ENCODE results near the gene IL1A. TPM values are rescaled to one million over a fixed set of nuclear protein-coding genes. Genes with fewer than 3 reads are reported as not detected.

Gene IL1A
- total RNA-seq, 3 donors from 2014 or later: 0.44 TPM; not detected in 2

DNA sequence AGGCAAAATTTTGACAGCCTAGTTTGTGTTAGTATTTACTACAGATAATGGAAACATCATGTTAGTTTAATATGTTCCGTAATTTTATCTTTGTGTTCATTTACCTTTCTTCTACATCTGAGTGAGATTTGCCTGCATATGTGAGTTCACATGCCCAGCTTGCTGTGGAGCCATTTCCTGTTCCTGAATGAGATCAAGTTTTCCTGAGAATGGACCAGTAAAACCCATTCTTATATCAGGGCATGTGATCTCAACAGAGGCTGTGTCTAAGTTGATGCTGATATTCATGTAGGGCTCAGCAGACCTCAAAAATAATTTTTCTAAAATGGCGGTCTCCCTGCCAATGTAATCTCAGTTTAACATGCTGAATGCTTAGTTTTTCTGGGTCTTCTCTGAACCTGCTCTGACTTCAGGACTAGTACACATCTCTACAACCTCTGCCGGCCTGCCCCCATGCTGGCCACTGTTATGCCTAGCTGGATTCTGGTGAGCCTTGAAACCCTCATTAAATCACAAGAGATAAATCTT, 1.0 kb downstream of the IL1A start:
- DNase-seq (ENCODE audit: low spot score in 2 of 2): no peak
- intact Hi-C loops (cut with DNase I; ENCODE audit: low total_unique reads): no loop called here
- H3K4me3 ChIP-seq: no peak overlapping the region
- no peak overlapping the region for H3K27ac ChIP-seq
- TF ChIP-seq POLR2AphosphoS5 (IDR thresholded peaks at IDR 0.05) (no peak), CTCF (IDR thresholded peaks at IDR 0.05) (no peak), POLR2A (IDR thresholded peaks at IDR 0.05) (no peak)
- H3K27me3 ChIP-seq: no peaks in the 10 kb centered on the region
- H3K4me1 ChIP-seq: no peaks in the 10 kb centered on the region
- no peaks in the 10 kb centered on the region for H3K9me3 ChIP-seq
- no peaks in the 10 kb centered on the region for H3K36me3 ChIP-seq

DNA sequence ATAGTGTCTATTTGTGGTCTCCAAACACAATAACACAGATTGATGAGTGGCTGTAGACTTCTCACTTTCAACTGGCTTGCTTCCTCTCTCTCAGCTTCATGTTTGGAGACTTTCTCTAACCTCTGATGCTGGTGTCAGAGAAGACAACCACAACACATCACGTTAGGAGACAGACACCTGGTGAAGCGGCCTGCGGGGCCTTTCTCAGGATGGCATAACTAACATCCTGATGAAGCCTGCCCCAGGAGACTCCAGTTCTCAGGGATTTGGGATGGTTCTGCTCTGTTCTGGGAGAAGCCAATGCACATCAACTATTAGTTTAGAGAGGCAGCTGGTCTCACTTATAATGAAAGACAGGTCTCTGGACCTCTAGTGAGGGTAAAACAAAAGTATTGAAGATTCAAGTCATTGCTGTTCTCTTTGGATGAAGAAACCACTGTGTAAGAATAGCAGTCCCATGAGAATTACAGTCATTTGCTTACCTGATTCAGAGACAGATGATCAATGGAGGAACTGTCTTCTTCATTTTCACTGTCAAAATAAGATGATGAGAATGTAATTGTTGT, 2.0 kb downstream of the IL1A start:
- intact Hi-C loops (cut with DNase I; ENCODE audit: low total_unique reads): no loop called here
- Histone ChIP-seq H3K4me3 (no peak overlapping the region), H3K27ac (no peak overlapping the region), H3K9me3 (no peaks in the 10 kb centered on the region), H3K27me3 (no peaks in the 10 kb centered on the region), H3K36me3 (no peaks in the 10 kb centered on the region), H3K4me1 (no peaks in the 10 kb centered on the region)
- DNase-seq (ENCODE audit: low spot score in 2 of 2): no peak
- TF ChIP-seq POLR2A (IDR thresholded peaks at IDR 0.05): no peak
- TF ChIP-seq POLR2AphosphoS5 (IDR thresholded peaks at IDR 0.05): no peak
- TF ChIP-seq CTCF (IDR thresholded peaks at IDR 0.05): no peak

- Histone ChIP-seq H3K27ac (no peak overlapping the region), H3K4me3 (no peak overlapping the region), H3K36me3 (no peaks in the 10 kb centered on the region), H3K4me1 (no peaks in the 10 kb centered on the region), H3K9me3 (no peaks in the 10 kb centered on the region), H3K27me3 (no peaks in the 10 kb centered on the region)
- TF ChIP-seq POLR2AphosphoS5 (IDR thresholded peaks at IDR 0.05) (no peak), POLR2A (IDR thresholded peaks at IDR 0.05) (no peak)
- no peak for DNase-seq (ENCODE audit: low spot score in 2 of 2)
- intact Hi-C loops (cut with DNase I; ENCODE audit: low total_unique reads): no loop called here
Measured at GRCh38 chr2:112779598-112779997, 4.7 kb downstream of the IL1A start.

DNA sequence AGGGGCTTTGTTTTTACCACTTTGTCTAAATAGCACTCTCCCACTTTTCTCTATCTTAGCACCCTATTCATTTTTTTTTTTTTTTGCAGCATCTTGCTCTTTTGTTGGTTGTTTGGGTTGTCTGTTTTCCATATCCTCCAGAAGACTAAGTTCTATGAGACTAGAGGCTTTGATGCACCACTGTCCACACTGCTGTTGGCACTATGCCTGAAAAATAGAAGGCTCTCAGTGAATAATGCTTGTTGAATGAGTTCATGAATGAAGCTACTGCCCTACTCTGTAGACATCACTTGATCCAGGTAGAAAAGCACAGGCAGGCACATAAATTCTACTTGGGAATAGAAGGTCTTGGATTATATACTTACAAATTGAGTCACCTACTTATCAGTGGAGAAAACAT, 7.3 kb downstream of the IL1A start:
- no peak overlapping the region for H3K27ac ChIP-seq
- no peak for TF ChIP-seq POLR2A (IDR thresholded peaks at IDR 0.05)
- no peak for TF ChIP-seq CTCF (IDR thresholded peaks at IDR 0.05)
- TF ChIP-seq POLR2AphosphoS5 (IDR thresholded peaks at IDR 0.05): no peak
- no peaks in the 10 kb centered on the region for H3K36me3 ChIP-seq
- H3K27me3 ChIP-seq: no peaks in the 10 kb centered on the region
- DNase-seq (ENCODE audit: low spot score in 2 of 2): no peak
- intact Hi-C loops (cut with DNase I; ENCODE audit: low total_unique reads): no loop called here
- no peaks in the 10 kb centered on the region for H3K9me3 ChIP-seq
- H3K4me1 ChIP-seq: no peaks in the 10 kb centered on the region
- H3K4me3 ChIP-seq: no peak overlapping the region

DNA sequence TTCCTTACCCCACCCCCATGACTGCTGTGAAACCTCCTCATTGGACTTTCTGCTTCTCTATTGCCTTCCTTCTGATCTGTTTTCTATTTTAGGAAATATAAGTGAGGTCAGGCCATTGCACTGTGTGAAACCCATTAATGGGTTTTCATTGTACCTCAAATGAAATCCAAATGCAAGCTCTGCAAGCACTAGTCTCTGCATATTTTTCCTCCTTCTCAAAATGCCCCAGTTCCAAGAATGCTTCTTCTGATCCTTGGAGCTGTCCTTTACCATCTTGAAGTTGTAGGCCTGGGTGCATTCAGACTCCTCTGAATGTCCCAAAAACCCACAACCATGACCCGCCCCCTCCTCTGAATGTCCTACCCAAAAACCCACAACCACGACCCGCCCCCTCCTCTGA, 8.2 kb downstream of the IL1A start:
- H3K4me3 ChIP-seq: no peak overlapping the region
- no peak overlapping the region for H3K27ac ChIP-seq
- intact Hi-C loops (cut with DNase I; ENCODE audit: low total_unique reads): no loop called here

More for the DNA sequence above, 8.2 kb downstream of the IL1A start:
- Histone ChIP-seq H3K36me3 (no peaks in the 10 kb centered on the region), H3K27me3 (no peaks in the 10 kb centered on the region), H3K9me3 (no peaks in the 10 kb centered on the region), H3K4me1 (no peaks in the 10 kb centered on the region)
- TF ChIP-seq CTCF (IDR thresholded peaks at IDR 0.05) (no peak), POLR2AphosphoS5 (IDR thresholded peaks at IDR 0.05) (no peak), POLR2A (IDR thresholded peaks at IDR 0.05) (no peak)
- DNase-seq (ENCODE audit: low spot score in 2 of 2): no peak
